Panc1 (cell line): Measurements from ENCODE around the gene TMEM154.

Source experiments
- CTCF ChIP-seq: fragments of 450-650 bp; IDR thresholded peaks from 2 replicates; pipeline ENCODE4 v1.5.1; 2017; ENCODE audit warnings: mild to moderate bottlenecking
- POLR2AphosphoS5 ChIP-seq: IDR thresholded peaks from 2 replicates; pipeline ENCODE4 v1.6.1; 2012; ENCODE audit warnings: mild to moderate bottlenecking, low read depth, low read length, moderate library complexity
- SIN3A ChIP-seq: IDR thresholded peaks from 2 replicates; pipeline ENCODE4 v1.6.1; 2012; ENCODE audit warnings: low read depth, mild to moderate bottlenecking, low read length, moderate library complexity, borderline replicate concordance; ENCODE audit not compliant: insufficient read depth
- TCF7L2 ChIP-seq: IDR thresholded peaks from 2 replicates; pipeline ENCODE4 v1.6.1; 2011; ENCODE audit warnings: mild to moderate bottlenecking, low read depth, low read length, inconsistent platforms
- TF ChIP-seq, protein P1 (sequence below), 2 experiments: IDR thresholded peaks; 2 replicates each; pipeline ENCODE4 v1.6.1; 2011 to 2012; ENCODE audit warnings: low read depth in 2 of 2, control low read depth in 1 of 2, low read length in 1 of 2, mild to moderate bottlenecking in 1 of 2, moderate library complexity in 1 of 2; ENCODE audit not compliant: insufficient read depth in 1 of 2

GRCh38 chr4:152646221-152646620, 33.6 kb downstream of the TMEM154 start:
- TF ChIP-seq CTCF (no peak), TCF7L2 (no peak), POLR2AphosphoS5 (no peak), SIN3A (no peak)
- TF ChIP-seq, protein P1, sequence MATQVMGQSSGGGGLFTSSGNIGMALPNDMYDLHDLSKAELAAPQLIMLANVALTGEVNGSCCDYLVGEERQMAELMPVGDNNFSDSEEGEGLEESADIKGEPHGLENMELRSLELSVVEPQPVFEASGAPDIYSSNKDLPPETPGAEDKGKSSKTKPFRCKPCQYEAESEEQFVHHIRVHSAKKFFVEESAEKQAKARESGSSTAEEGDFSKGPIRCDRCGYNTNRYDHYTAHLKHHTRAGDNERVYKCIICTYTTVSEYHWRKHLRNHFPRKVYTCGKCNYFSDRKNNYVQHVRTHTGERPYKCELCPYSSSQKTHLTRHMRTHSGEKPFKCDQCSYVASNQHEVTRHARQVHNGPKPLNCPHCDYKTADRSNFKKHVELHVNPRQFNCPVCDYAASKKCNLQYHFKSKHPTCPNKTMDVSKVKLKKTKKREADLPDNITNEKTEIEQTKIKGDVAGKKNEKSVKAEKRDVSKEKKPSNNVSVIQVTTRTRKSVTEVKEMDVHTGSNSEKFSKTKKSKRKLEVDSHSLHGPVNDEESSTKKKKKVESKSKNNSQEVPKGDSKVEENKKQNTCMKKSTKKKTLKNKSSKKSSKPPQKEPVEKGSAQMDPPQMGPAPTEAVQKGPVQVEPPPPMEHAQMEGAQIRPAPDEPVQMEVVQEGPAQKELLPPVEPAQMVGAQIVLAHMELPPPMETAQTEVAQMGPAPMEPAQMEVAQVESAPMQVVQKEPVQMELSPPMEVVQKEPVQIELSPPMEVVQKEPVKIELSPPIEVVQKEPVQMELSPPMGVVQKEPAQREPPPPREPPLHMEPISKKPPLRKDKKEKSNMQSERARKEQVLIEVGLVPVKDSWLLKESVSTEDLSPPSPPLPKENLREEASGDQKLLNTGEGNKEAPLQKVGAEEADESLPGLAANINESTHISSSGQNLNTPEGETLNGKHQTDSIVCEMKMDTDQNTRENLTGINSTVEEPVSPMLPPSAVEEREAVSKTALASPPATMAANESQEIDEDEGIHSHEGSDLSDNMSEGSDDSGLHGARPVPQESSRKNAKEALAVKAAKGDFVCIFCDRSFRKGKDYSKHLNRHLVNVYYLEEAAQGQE (IDR thresholded peaks at IDR 0.05; ENCODE audit: insufficient read depth in 1 of 2, low read depth in 2 of 2, low read length in 1 of 2) = no peak
